Type B pancreatic cell (in vitro differentiated cells): ENCODE results near the gene CELA2B. TPM values are rescaled to one million over a fixed set of nuclear protein-coding genes. Genes with fewer than 3 reads are reported as not detected.
"Not testable (repeated sequence)": the region's sequence is repeated elsewhere in the genome, so short reads cannot be mapped to it uniquely, and the experiment has no call there.

Experiments used
- DNase-seq: peaks from one replicate; pipeline ENCODE4 v3.0.0; 2021; ENCODE audit warnings: mixed read lengths; ENCODE audit not compliant: unreplicated experiment; ENCODE audit errors: extremely low spot score
- H3K27ac Mint-ChIP-seq: 2 replicates; pipeline ENCODE4 v1.8.0; 2021; ENCODE audit warnings: mild to moderate bottlenecking, mixed read lengths
- H3K27me3 Mint-ChIP-seq: 2 replicates; pipeline ENCODE4 v1.8.0; 2021; ENCODE audit warnings: mixed read lengths
- H3K36me3 Mint-ChIP-seq: 2 replicates; pipeline ENCODE4 v1.8.0; 2021; ENCODE audit warnings: mixed read lengths
- H3K4me1 Mint-ChIP-seq: one replicate; pipeline ENCODE4 v1.8.0; 2021; ENCODE audit warnings: mixed read lengths; ENCODE audit not compliant: unreplicated experiment
- H3K4me3 Mint-ChIP-seq: 2 replicates; pipeline ENCODE4 v1.8.0; 2021; ENCODE audit warnings: mild to moderate bottlenecking, mixed read lengths
- H3K9me3 Mint-ChIP-seq: 2 replicates; pipeline ENCODE4 v1.8.0; 2021; ENCODE audit warnings: mixed read lengths
- total RNA-seq: library from RNA; stranded (reverse); gene quantifications from 2 replicates; pipeline ENCODE4 v1.2.1, GENCODE V29; 2021; ENCODE audit warnings: low replicate concordance
- TF ChIP-seq, protein P1 (sequence below): fragments of 200-600 bp; sonication (generic); conservative IDR thresholded peaks from 2 replicates; pipeline ENCODE4 v1.5.0; 2021; ENCODE audit warnings: antibody characterized with exemption, mild to moderate bottlenecking

The CELA2B gene
- total RNA-seq, 1 donor from 2014 or later: not detected

DNA sequence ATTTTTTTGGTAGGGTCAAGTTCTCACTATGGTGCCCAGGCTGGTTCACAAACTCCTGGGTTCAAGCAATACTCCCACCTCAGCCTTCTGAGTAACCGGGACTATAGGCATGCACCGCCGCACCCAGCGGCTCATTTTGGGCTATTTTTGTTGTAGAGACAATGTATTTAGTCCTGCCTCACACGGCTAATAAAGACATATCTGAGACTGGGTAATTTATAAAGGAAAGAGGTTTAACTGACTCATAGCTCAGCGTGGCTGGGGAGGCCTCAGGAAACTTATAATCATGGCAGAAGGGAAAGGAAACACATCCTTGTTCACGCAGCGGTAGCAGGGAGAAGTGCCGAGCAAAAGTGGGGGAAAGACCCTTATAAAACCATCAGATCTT, 15.2 kb upstream of the CELA2B start:
- no peak for DNase-seq
- TF ChIP-seq, protein P1, sequence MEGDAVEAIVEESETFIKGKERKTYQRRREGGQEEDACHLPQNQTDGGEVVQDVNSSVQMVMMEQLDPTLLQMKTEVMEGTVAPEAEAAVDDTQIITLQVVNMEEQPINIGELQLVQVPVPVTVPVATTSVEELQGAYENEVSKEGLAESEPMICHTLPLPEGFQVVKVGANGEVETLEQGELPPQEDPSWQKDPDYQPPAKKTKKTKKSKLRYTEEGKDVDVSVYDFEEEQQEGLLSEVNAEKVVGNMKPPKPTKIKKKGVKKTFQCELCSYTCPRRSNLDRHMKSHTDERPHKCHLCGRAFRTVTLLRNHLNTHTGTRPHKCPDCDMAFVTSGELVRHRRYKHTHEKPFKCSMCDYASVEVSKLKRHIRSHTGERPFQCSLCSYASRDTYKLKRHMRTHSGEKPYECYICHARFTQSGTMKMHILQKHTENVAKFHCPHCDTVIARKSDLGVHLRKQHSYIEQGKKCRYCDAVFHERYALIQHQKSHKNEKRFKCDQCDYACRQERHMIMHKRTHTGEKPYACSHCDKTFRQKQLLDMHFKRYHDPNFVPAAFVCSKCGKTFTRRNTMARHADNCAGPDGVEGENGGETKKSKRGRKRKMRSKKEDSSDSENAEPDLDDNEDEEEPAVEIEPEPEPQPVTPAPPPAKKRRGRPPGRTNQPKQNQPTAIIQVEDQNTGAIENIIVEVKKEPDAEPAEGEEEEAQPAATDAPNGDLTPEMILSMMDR: no peak
- H3K9me3 Mint-ChIP-seq: no peaks in the 10 kb centered on the region
- H3K27me3 Mint-ChIP-seq: no peaks in the 10 kb centered on the region
- peaks cover 10% of the 10 kb centered on the region for H3K4me1 Mint-ChIP-seq
- no peak overlapping the region for H3K4me3 Mint-ChIP-seq
- H3K36me3 Mint-ChIP-seq: no peaks in the 10 kb centered on the region
- no peak overlapping the region for H3K27ac Mint-ChIP-seq

GRCh38 chr1:15463064-15463800, 12.7 kb upstream of the CELA2B start:
- not testable (repeated sequence) for DNase-seq, H3K4me3 Mint-ChIP-seq, H3K4me1 Mint-ChIP-seq, H3K36me3 Mint-ChIP-seq, H3K9me3 Mint-ChIP-seq, H3K27me3 Mint-ChIP-seq, H3K27ac Mint-ChIP-seq

DNA sequence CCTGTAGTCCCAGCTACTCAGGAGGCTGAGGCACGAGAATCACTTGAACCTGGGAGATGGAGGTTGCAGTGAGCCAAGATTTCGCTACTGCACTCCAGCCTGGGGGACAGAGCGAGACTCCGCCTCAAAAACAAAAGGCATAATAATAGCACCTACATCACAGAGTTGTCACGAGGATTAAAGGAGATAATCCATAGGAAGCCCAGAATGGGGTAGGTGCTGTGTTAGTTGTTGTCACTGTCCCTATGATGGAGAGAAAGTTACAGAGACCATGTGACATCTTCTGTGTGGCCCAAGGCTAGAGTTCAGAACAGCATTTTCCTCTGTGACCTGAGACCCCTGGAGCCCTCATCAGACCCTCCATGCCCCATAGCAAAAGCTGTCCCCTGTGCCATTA, 12.0 kb upstream of the CELA2B start:
- not testable (repeated sequence) for H3K36me3 Mint-ChIP-seq, H3K4me3 Mint-ChIP-seq, DNase-seq, H3K27me3 Mint-ChIP-seq, H3K27ac Mint-ChIP-seq, H3K4me1 Mint-ChIP-seq, H3K9me3 Mint-ChIP-seq

- no peaks in the 10 kb centered on the region for H3K9me3 Mint-ChIP-seq
- DNase-seq: no peak
- H3K4me1 Mint-ChIP-seq: no peaks in the 10 kb centered on the region
- TF ChIP-seq, protein P1: no peak
- no peak overlapping the region for H3K27ac Mint-ChIP-seq
- H3K27me3 Mint-ChIP-seq: no peaks in the 10 kb centered on the region
- no peaks in the 10 kb centered on the region for H3K36me3 Mint-ChIP-seq
- H3K4me3 Mint-ChIP-seq: no peak overlapping the region
Observed at GRCh38 chr1:15465674-15466073, 10.2 kb upstream of the CELA2B start.

DNA sequence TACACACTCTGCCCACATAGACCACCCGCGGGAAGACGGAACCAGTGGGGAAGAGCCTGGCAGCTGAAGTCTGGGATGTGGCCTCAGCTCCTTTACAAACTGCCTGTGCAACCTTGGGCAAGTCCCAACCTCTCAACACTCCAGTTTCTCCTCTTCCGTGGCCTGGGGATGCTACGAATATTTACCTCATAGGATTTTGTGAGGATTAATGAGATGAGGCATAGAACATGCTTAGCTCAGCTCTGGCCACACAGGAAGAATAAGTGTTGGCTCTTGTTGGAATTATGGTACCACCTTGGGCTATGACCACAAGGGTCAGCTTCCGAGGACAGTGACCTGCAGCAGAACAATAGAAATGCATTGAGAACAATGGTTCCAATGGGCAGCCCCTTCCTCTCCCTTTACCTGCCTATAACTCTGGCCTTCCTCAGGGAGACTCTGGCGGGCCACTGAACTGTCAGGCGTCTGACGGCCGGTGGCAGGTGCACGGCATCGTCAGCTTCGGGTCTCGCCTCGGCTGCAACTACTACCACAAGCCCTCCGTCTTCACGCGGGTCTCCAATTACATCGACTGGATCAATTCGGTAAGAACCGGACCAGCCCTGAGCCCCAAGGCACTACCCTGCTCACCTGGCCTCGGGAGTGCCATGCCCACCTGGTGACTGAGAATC, 8.8 kb upstream of the CELA2B start:
- not testable (repeated sequence) for H3K9me3 Mint-ChIP-seq, H3K4me1 Mint-ChIP-seq, H3K27ac Mint-ChIP-seq, DNase-seq, H3K4me3 Mint-ChIP-seq, H3K27me3 Mint-ChIP-seq, H3K36me3 Mint-ChIP-seq

DNA sequence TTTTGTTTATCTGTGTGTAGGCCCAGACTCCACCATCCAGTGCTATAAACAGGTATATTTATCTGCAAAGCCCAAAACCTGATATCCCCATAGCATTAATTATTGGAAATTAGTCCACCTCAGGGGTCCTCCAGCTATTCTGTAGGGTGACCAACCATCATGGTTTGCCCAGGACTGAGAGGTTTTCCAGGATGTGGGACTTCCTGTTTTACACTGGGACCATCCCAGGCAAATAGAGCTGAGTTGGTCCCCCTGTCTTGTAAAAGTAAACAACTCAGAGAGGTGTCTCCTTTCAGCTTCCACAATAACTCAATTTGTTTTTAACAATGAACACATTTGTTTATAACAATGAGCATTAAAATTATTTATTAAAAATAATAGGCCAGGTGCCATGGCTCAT, 7.8 kb upstream of the CELA2B start:
- Mint-ChIP-seq H3K4me1 (no peaks in the 10 kb centered on the region), H3K27me3 (no peaks in the 10 kb centered on the region), H3K9me3 (no peaks in the 10 kb centered on the region), H3K4me3 (no peak overlapping the region), H3K27ac (no peak overlapping the region), H3K36me3 (no peaks in the 10 kb centered on the region)
- TF ChIP-seq, protein P1: no peak
- DNase-seq: no peak

DNA sequence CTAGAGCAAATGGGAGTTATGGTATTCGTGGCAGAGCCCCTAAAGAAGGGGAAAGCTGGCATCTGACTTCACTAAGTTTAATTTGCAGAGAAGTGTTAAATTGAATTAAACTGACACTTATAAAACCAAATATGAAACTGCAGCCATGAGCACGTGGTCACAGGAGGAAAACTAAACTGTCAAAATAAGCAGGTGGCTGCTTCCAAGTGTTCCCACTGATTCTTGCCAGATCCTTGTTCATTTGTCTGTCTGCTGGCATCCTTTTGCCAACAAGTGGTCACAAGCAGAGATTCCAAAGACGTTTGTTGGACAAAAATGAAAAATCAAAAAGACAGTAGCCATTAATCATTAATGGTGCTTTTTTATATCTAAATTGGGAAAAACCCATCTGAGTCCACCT, 6.5 kb upstream of the CELA2B start:
- H3K9me3 Mint-ChIP-seq: no peaks in the 10 kb centered on the region
- TF ChIP-seq, protein P1: no peak
- no peak for DNase-seq
- no peaks in the 10 kb centered on the region for H3K27me3 Mint-ChIP-seq
- H3K4me1 Mint-ChIP-seq: no peaks in the 10 kb centered on the region
- H3K36me3 Mint-ChIP-seq: no peaks in the 10 kb centered on the region
- no peak overlapping the region for H3K4me3 Mint-ChIP-seq
- H3K27ac Mint-ChIP-seq: no peak overlapping the region

GRCh38 chr1:15469821-15470448, 6.0 kb upstream of the CELA2B start:
- DNase-seq, H3K27me3 Mint-ChIP-seq, H3K4me1 Mint-ChIP-seq, H3K27ac Mint-ChIP-seq, H3K4me3 Mint-ChIP-seq, H3K36me3 Mint-ChIP-seq, H3K9me3 Mint-ChIP-seq: not testable (repeated sequence)

DNA sequence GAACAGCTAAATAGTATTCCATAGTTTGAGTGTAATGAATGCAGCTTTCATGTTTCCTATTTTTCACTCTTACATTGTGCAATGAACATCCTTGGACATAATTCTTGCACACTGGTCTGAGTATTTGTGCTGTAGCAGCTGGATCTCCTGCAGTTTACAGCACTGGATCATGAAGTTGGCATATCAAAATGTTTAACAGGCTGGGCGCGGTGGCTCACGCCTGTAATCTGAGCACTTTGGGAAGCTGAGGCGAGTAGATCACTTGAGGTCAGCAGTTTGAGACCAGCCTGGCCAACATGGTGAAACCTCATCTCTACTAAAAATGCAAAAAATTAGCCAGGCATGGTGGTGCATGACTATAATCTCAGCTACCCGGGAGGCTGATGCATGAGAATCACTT, 4.8 kb upstream of the CELA2B start:
- H3K4me1 Mint-ChIP-seq, H3K4me3 Mint-ChIP-seq, H3K9me3 Mint-ChIP-seq, H3K36me3 Mint-ChIP-seq, H3K27ac Mint-ChIP-seq, DNase-seq, H3K27me3 Mint-ChIP-seq: not testable (repeated sequence)

- not testable (repeated sequence) for H3K36me3 Mint-ChIP-seq, H3K4me1 Mint-ChIP-seq, DNase-seq, H3K27ac Mint-ChIP-seq, H3K9me3 Mint-ChIP-seq, H3K27me3 Mint-ChIP-seq, H3K4me3 Mint-ChIP-seq
Observed at GRCh38 chr1:15471723-15472122, 4.2 kb upstream of the CELA2B start.
